Caco-2 (cell line): ENCODE measurements around the gene UMAD1. TPM values are rescaled to one million over a fixed set of nuclear protein-coding genes. Genes with fewer than 3 reads are reported as not detected.

ENCODE experiments used
- BruUV-seq: library from RNA; stranded (reverse); fragments of 400-500 nt; replicated peaks from 2 replicates; lab custom pipeline; 2021; lab: Mats Ljungman, UMichigan
- CTCF ChIA-PET: fragments of 300-600 bp; sonication (Branson Sonifier 250); formaldehyde crosslinking; loops from one replicate; lab custom pipeline; 2022; ENCODE audit warnings: antibody characterized with exemption; lab: Charles Lee
- POLR2A ChIA-PET: fragments of 300-600 bp; sonication (Branson Sonifier 250); formaldehyde crosslinking; loops from one replicate; lab custom pipeline; 2022; ENCODE audit warnings: antibody characterized with exemption; lab: Charles Lee
- DNase-seq, 2 experiments: peaks; one replicate each; pipeline versions ENCODE4 v3.0.0 to v3.0.0-alpha.2; 2020 to 2022
- H3K27me3 ChIP-seq: replicated peaks from 2 replicates; pipeline ENCODE4 v1.6.0; 2011; ENCODE audit warnings: low read length; ENCODE audit not compliant: control insufficient read depth, insufficient read depth
- H3K36me3 ChIP-seq: 2 replicates; pipeline ENCODE4 v1.5.1; 2011; ENCODE audit warnings: low read length; ENCODE audit not compliant: control insufficient read depth, insufficient read depth
- H3K4me1 ChIP-seq: fragments of 250-450 bp; sonication (Bioruptor Pico); 2 replicates; pipeline ENCODE4 v1.5.1; 2020; ENCODE audit warnings: mild to moderate bottlenecking
- H3K4me3 ChIP-seq: 2 replicates; pipeline ENCODE4 v1.5.1; 2011; ENCODE audit warnings: low read depth, mild to moderate bottlenecking, control low read depth, low read length
- H3K9me3 ChIP-seq: fragments of 250-450 bp; sonication (Bioruptor Pico); 2 replicates; pipeline ENCODE4 v1.5.1; 2020; ENCODE audit warnings: mild to moderate bottlenecking, moderate library complexity
- H3K27ac Mint-ChIP-seq: one replicate; pipeline ENCODE4 v1.8.0; 2022; ENCODE audit warnings: mixed read lengths; ENCODE audit not compliant: unreplicated experiment
- H3K27me3 Mint-ChIP-seq: one replicate; pipeline ENCODE4 v1.8.0; 2022; ENCODE audit warnings: mixed read lengths; ENCODE audit not compliant: insufficient read depth, unreplicated experiment
- H3K36me3 Mint-ChIP-seq: one replicate; pipeline ENCODE4 v1.8.0; 2022; ENCODE audit warnings: mild to moderate bottlenecking, mixed read lengths; ENCODE audit not compliant: insufficient read depth, unreplicated experiment
- H3K4me1 Mint-ChIP-seq: one replicate; pipeline ENCODE4 v1.8.0; 2022; ENCODE audit warnings: low read depth, mixed read lengths; ENCODE audit not compliant: unreplicated experiment
- H3K4me3 Mint-ChIP-seq: one replicate; pipeline ENCODE4 v1.8.0; 2022; ENCODE audit warnings: mild to moderate bottlenecking, moderate library complexity, mixed read lengths; ENCODE audit not compliant: unreplicated experiment
- H3K9me3 Mint-ChIP-seq: one replicate; pipeline ENCODE4 v1.8.0; 2022; ENCODE audit warnings: mixed read lengths; ENCODE audit not compliant: unreplicated experiment
- CTCF ChIP-seq, 2 experiments: fragments of 200-600 bp in 1 of 2; IDR thresholded peaks; 1 replicate in 1 of 2; 2 replicates in 1 of 2; pipeline versions ENCODE4 v1.5.1 to v1.8.0; 2011 to 2022; ENCODE audit warnings: antibody characterized with exemption in 1 of 2, control low read depth in 1 of 2, inconsistent platforms in 1 of 2, low read depth in 1 of 2, low read length in 1 of 2, mild to moderate bottlenecking in 1 of 2, moderate library complexity in 1 of 2; ENCODE audit not compliant: insufficient read depth in 1 of 2, severe bottlenecking in 1 of 2, unreplicated experiment in 1 of 2
- intact Hi-C: fragments of 100-400 bp; cut with micrococcal nuclease; formaldehyde crosslinking; loops from one replicate; pipeline ENCODE4 v1.10.0; 2022; ENCODE audit not compliant: unreplicated experiment
- total RNA-seq: library from RNA; stranded (reverse); gene quantifications from 2 replicates; pipeline ENCODE4 v1.2.3, GENCODE V29; 2022

Gene UMAD1
- total RNA-seq, 1 experiment from 2014 or later = 20.0 TPM

GRCh38 chr7:7667187-7667586, 26.6 kb downstream of the UMAD1 start:
- Mint-ChIP-seq H3K27me3 (no peaks in the 10 kb centered on the region), H3K9me3 (no peaks in the 10 kb centered on the region), H3K4me1 (peaks cover 7% of the 10 kb centered on the region), H3K27ac (no peak overlapping the region), H3K36me3 (no peaks in the 10 kb centered on the region), H3K4me3 (no peak overlapping the region)
- no peaks in the 10 kb centered on the region for H3K27me3 ChIP-seq
- CTCF ChIA-PET = no interaction called here
- peaks cover 7% of the 10 kb centered on the region; the same call in 1 of the 2 replicates for H3K4me1 ChIP-seq
- no peaks in the 10 kb centered on the region for H3K36me3 ChIP-seq
- H3K4me3 ChIP-seq = no peak overlapping the region
- no peak for DNase-seq
- BruUV-seq = no TSS peak
- no peaks in the 10 kb centered on the region for H3K9me3 ChIP-seq
- TF ChIP-seq CTCF (IDR thresholded peaks at IDR 0.05; ENCODE audit: insufficient read depth in 1 of 2, low read depth in 1 of 2, low read length in 1 of 2, severe bottlenecking in 1 of 2, unreplicated experiment in 1 of 2) = no peak
- intact Hi-C loops = no loop called here
- POLR2A ChIA-PET = no interaction called here

GRCh38 chr7:7668706-7669105, 28.2 kb downstream of the UMAD1 start:
- H3K36me3 ChIP-seq = no peaks in the 10 kb centered on the region
- H3K9me3 Mint-ChIP-seq = no peaks in the 10 kb centered on the region
- peaks cover 7% of the 10 kb centered on the region for H3K4me1 Mint-ChIP-seq
- H3K36me3 Mint-ChIP-seq = no peaks in the 10 kb centered on the region
- H3K27me3 Mint-ChIP-seq = no peaks in the 10 kb centered on the region
- H3K27me3 ChIP-seq = no peaks in the 10 kb centered on the region
- no TSS peak for BruUV-seq
- DNase-seq = no peak
- no peak for TF ChIP-seq CTCF (IDR thresholded peaks at IDR 0.05; ENCODE audit: insufficient read depth in 1 of 2, low read depth in 1 of 2, low read length in 1 of 2, severe bottlenecking in 1 of 2, unreplicated experiment in 1 of 2)
- no peak overlapping the region for H3K27ac Mint-ChIP-seq
- ChIA-PET CTCF (no interaction called here), POLR2A (no interaction called here)
- peaks cover 7% of the 10 kb centered on the region; the same call in 1 of the 2 replicates for H3K4me1 ChIP-seq
- H3K4me3 Mint-ChIP-seq = no peak overlapping the region
- no peaks in the 10 kb centered on the region for H3K9me3 ChIP-seq
- H3K4me3 ChIP-seq = no peak overlapping the region
- intact Hi-C loops = no loop called here

- Mint-ChIP-seq H3K36me3 (peaks cover 6% of the 10 kb centered on the region), H3K27me3 (no peaks in the 10 kb centered on the region), H3K4me1 (no peaks in the 10 kb centered on the region), H3K9me3 (no peaks in the 10 kb centered on the region), H3K27ac (no peak overlapping the region), H3K4me3 (no peak overlapping the region)
- no TSS peak for BruUV-seq
- no peaks in the 10 kb centered on the region for H3K4me1 ChIP-seq
- TF ChIP-seq CTCF (IDR thresholded peaks at IDR 0.05; ENCODE audit: insufficient read depth in 1 of 2, low read depth in 1 of 2, low read length in 1 of 2, severe bottlenecking in 1 of 2, unreplicated experiment in 1 of 2) = no peak
- ChIA-PET CTCF (no interaction called here), POLR2A (no interaction called here)
- no peaks in the 10 kb centered on the region for H3K9me3 ChIP-seq
- H3K27me3 ChIP-seq = no peaks in the 10 kb centered on the region
- H3K36me3 ChIP-seq = no peaks in the 10 kb centered on the region
- DNase-seq = no peak
- intact Hi-C loops = no loop called here
- H3K4me3 ChIP-seq = no peak overlapping the region
Observed at GRCh38 chr7:7670490-7670889, 29.9 kb downstream of the UMAD1 start.
